Mucosa of stomach (tissue), 1 donor: ENCODE data around the gene ANKRD53.

ENCODE experiments used
- H3K27me3 ChIP-seq: one replicate; pipeline ENCODE4 v1.7.0; 2013; ENCODE audit warnings: mild to moderate bottlenecking, low read length; ENCODE audit not compliant: control insufficient read depth, insufficient read depth
- H3K36me3 ChIP-seq: one replicate; pipeline ENCODE4 v1.7.0; 2013; ENCODE audit warnings: low read length; ENCODE audit not compliant: control insufficient read depth, insufficient read depth
- H3K4me1 ChIP-seq: one replicate; pipeline ENCODE4 v1.7.0; 2013; ENCODE audit warnings: mild to moderate bottlenecking, low read length; ENCODE audit not compliant: control insufficient read depth, insufficient read depth
- H3K4me3 ChIP-seq: one replicate; pipeline ENCODE4 v1.7.0; 2013; ENCODE audit warnings: low read length
- H3K9ac ChIP-seq: one replicate; pipeline ENCODE4 v1.7.0; 2013; ENCODE audit warnings: mild to moderate bottlenecking, low read length, moderate library complexity
- H3K9me3 ChIP-seq: one replicate; pipeline ENCODE4 v1.7.0; 2013; ENCODE audit warnings: mild to moderate bottlenecking, low read length, moderate library complexity; ENCODE audit not compliant: control insufficient read depth
- donor health status: Pancreatic carcinoma.

ANKRD53 gene

DNA sequence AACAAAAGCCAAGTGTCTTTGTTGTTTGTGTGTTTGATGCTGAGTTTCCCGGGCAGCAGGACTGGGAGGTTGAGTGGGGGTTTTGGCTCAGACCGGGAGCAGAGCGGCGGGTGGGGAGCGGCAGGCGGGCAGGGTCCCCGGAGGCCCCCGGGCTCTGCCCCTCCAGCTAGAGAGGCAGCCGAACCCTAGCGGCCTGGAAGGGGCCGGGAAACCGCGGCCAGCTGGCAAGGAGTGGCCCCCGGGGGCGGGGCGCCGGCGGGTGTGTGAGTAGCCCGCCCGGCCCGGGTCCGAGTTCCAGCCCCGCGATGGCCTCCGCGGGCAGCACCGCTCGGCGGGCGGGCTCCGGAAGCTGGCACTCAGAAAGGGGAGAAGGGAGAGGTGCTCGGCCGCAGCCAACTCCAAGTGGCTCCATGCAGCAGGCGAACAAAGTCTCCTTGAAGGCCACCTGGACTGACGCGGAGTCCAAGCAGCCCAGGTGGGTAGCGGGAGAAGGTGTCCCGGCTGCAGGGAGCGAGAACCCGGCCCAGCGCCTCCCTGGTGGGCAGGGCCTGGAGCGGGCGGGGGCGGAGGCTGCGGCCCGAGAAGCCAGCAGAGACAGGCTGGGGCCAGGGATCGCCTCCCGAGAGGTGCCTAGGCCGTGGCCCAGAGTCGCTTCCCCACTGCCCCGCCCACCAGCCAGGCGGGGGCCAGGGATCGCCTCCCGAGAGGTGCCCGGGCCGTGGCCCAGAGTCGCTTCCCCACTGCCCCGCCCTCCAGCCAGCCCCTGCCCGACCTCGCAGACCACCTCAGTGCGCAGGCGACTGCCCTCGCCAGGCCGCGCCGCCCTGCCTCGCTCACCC is at the start of gene ANKRD53:
Gene ANKRD53 (plus strand): TSS at position 290 of the 839 bp plus-strand sequence. CDS start 16 bp downstream, at position 306.
- Histone ChIP-seq H3K4me3 (peak within 1 kb of the TSS; percentile 74), H3K9ac (peak within 1 kb of the TSS; percentile 67), H3K36me3 (no peaks in the 10 kb centered on the region), H3K27me3 (no peaks in the 10 kb centered on the region), H3K9me3 (no peaks in the 10 kb centered on the region), H3K4me1 (peaks cover 13% of the 10 kb centered on the region)

- H3K27me3 ChIP-seq, result peaks cover 14% of the 10 kb centered on the region
- no peaks in the 10 kb centered on the region for H3K9me3 ChIP-seq
- no peak overlapping the region for H3K4me3 ChIP-seq
- H3K36me3 ChIP-seq, result no peaks in the 10 kb centered on the region
- peaks cover 5% of the 10 kb centered on the region for H3K4me1 ChIP-seq
- no peak overlapping the region for H3K9ac ChIP-seq
Observed at GRCh38 chr2:70930371-70931329, 47.8 kb upstream of the ANKRD53 start.

DNA sequence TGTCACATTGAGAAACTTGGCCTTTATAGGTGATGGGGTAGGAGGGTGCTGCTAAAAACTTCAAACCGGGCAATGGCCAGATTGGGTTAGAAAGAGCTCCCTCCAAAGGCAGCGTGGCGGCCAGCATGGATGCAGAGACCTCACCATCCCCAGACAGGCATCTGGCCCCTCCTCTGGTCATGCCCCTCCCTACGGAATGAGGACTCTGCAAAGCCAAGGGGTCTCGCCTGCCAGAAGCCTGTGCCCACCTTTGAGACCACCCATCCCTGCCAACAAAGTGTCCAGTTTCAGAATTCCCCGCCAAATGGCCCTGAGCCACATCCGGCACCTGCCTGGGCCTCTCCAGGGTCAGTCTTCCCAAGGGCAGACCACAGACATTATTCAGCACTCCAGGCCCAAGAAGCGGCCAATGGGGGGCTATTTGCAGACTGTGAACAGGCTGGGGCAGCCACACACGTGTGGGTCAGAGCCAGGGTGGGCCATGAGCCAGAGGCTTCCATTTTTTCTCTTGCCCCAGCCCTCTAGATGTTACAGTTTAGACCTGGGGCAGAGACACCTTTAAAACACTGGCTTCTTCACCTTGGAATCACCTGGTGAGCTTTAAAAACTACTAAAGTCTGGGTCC is 46.9 kb upstream of the ANKRD53 start:
- H3K9ac ChIP-seq, result no peak overlapping the region
- peaks cover 5% of the 10 kb centered on the region for H3K4me1 ChIP-seq
- no peak overlapping the region for H3K4me3 ChIP-seq
- H3K9me3 ChIP-seq, result no peaks in the 10 kb centered on the region
- H3K36me3 ChIP-seq, result no peaks in the 10 kb centered on the region
- H3K27me3 ChIP-seq, result peaks cover 14% of the 10 kb centered on the region

- Histone ChIP-seq H3K4me3 (no peak overlapping the region), H3K27me3 (peaks cover 14% of the 10 kb centered on the region), H3K4me1 (peaks cover 5% of the 10 kb centered on the region), H3K9me3 (no peaks in the 10 kb centered on the region), H3K9ac (no peak overlapping the region), H3K36me3 (no peaks in the 10 kb centered on the region)
Observed at GRCh38 chr2:70932631-70933230, 45.7 kb upstream of the ANKRD53 start.

- no peak overlapping the region for H3K4me3 ChIP-seq
- peaks cover 30% of the 10 kb centered on the region for H3K27me3 ChIP-seq
- no peaks in the 10 kb centered on the region for H3K9me3 ChIP-seq
- H3K36me3 ChIP-seq, result no peaks in the 10 kb centered on the region
- H3K9ac ChIP-seq, result no peak overlapping the region
- peaks cover 5% of the 10 kb centered on the region for H3K4me1 ChIP-seq
Observed at GRCh38 chr2:70934981-70935380, 43.4 kb upstream of the ANKRD53 start.

DNA sequence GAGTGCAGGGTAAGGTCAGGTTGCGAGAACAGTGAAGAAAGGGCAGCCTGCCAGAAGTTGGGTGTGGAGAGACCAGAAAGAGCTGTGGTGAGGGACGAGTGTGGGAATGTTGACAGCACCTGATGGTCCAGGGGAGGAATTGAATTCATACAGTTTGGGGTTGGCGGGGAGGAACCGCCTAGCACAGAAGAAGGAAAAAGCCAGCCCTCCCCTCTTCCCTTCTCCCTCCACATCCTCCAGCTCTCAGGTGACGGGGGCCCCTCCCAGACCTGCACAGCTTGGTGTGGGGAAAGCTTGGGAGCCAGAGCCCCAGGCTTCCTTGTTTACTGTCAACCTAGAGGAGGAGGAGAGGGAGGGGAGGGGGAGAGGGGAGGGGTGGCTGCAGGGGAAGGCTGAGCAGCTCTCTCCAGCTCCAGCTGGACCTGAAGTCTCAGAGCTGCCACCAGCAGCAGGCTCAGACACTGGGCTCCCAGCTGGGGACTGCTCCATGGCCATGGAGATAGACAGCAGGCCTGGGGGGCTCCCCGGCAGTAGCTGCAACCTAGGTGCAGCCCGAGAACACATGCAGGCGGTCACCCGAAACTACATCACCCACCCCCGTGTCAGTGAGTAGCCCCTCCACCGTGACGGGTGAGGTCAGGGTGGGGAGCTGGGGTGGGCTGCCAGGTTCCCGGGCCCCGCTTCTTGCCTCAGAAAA is 42.8 kb upstream of the ANKRD53 start, which contains the start of gene ATP6V1B1:
Gene ATP6V1B1 (plus strand): TSS at position 433 of the 697 bp plus-strand sequence. CDS start 55 bp downstream, at position 488.
- H3K36me3 ChIP-seq, result no peaks in the 10 kb centered on the region
- H3K4me1 ChIP-seq, result peaks cover 5% of the 10 kb centered on the region
- H3K4me3 ChIP-seq, result no peak within 1 kb of the TSS
- no peak within 1 kb of the TSS for H3K9ac ChIP-seq
- peaks cover 30% of the 10 kb centered on the region for H3K27me3 ChIP-seq
- no peaks in the 10 kb centered on the region for H3K9me3 ChIP-seq

- Histone ChIP-seq H3K4me1 (peaks cover 5% of the 10 kb centered on the region), H3K4me3 (no peak overlapping the region), H3K9ac (no peak overlapping the region), H3K36me3 (no peaks in the 10 kb centered on the region), H3K27me3 (peaks cover 30% of the 10 kb centered on the region), H3K9me3 (no peaks in the 10 kb centered on the region)
Observed at GRCh38 chr2:70936165-70936978, 42.1 kb upstream of the ANKRD53 start.

DNA sequence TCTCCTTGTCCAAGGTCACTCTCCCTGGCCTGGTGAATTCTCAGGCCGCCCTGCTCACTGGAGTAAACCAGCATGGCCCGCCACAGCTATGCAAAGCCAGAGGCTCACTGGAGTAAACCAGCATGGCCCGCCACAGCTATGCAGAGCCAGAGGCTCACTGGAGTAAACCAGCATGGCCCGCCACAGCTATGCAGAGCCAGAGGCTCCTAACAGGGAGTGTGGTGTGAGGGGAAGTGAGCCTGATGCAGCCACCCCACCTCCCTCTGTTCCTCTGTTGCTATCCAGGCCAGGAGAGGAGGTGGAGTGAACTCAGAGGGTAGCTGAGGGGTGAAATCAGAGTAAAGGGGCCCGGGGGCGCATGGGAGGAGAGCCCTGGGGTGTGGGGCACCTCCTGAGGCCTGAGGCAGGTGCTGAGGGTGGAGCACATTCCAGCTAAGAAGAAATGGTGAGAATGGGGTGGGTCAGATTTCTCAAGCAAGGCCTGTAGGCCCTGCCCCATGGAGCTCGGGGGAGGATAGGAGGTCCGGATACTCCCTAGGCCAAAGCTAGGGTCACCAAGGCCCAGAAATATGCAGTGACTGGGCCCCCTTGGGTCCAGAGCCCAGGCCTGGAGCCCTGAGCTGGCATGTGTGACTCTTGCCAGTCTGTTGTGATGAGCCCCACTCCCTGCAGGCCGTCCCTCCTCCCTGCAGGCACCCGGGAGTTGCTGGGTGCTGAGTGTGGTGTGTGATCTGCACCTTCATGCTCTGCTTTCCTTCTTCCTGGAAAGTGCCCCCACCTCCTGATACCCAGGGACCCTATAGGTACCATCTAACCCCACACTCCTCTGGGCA is 41.2 kb upstream of the ANKRD53 start:
- peaks cover 5% of the 10 kb centered on the region for H3K4me1 ChIP-seq
- no peaks in the 10 kb centered on the region for H3K9me3 ChIP-seq
- no peak overlapping the region for H3K4me3 ChIP-seq
- H3K27me3 ChIP-seq, result peaks cover 30% of the 10 kb centered on the region
- no peak overlapping the region for H3K9ac ChIP-seq
- H3K36me3 ChIP-seq, result no peaks in the 10 kb centered on the region

- H3K27me3 ChIP-seq, result peaks cover 35% of the 10 kb centered on the region
- peaks cover 5% of the 10 kb centered on the region for H3K4me1 ChIP-seq
- no peaks in the 10 kb centered on the region for H3K36me3 ChIP-seq
- H3K9me3 ChIP-seq, result no peaks in the 10 kb centered on the region
- no peak overlapping the region for H3K4me3 ChIP-seq
- no peak overlapping the region for H3K9ac ChIP-seq
Observed at GRCh38 chr2:70937866-70938585, 40.4 kb upstream of the ANKRD53 start.
